ENCODE results near the gene FBXO42. TPM values are rescaled to one million over a fixed set of nuclear protein-coding genes. Genes with fewer than 3 reads are reported as not detected.

FBXO42 gene
- total and polyA plus RNA-seq, 2 of the 8 experiments (the other 6 are each of a cell fraction or from before 2014, with no cell fraction given), result 15.1 to 17.0 TPM

DNA sequence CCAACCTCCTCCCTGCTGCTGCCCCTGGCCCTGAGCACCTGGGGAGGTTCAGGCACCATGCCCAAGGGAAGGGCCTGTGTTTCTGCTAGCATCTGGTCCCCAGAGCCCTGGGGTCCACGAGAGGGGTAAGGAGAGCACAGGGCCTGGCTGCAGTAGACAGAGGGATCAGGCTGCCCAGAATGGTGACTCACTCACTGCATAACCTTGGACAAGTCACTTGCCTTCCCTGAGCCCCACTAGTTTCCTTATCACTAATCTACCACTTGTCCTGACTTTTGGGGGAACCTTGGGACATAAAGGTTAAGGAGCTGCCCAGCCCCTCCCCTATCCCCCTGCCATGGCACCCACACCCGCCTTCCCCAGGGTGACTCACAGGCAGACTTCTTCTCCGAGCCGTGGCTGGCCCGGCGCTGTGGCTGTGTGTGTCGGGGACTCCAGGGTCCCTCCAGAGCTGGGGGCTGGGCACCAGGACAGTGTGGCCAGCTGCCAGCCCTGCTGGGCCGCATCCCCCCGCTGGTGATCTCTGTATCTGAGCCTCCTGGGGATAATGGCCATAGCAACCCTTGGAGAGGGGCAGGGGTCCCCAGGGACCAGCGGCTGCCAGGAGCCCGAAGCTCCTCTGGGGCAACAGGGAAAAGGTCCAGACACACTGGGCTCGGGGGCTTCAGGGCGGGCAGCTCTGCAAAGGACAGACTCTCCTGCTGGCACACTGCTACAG is 143.9 kb downstream of the FBXO42 start:
- Histone ChIP-seq H2AK5ac (ENCODE audit: low read depth, low read length) (no peak overlapping the region), H3K27me3 (replicated peaks in 1 of 4; ENCODE audit: control insufficient read depth in 3 of 4, extremely low read depth in 1 of 4, insufficient read depth in 3 of 4, low read length in 3 of 4) (no peaks in the 10 kb centered on the region), H4K5ac (ENCODE audit: insufficient read length, low read depth, low read length) (no peak overlapping the region), H3K79me1 (ENCODE audit: low read depth, low read length) (peaks cover 11% of the 10 kb centered on the region), H3K9me3 (ENCODE audit: insufficient read depth in 2 of 2, low read depth in 1 of 2, low read length in 1 of 2) (no peaks in the 10 kb centered on the region), H3K4me2 (ENCODE audit: insufficient read depth in 1 of 2, low read depth in 2 of 2, low read length in 2 of 2) (peak overlapping the region in 1 of 2 experiments; percentile 91; a peak in 2 of 4 replicates), H3K14ac (ENCODE audit: insufficient read length) (no peak overlapping the region), H3K23me2 (ENCODE audit: low read depth, low read length) (peaks cover 17% of the 10 kb centered on the region), H3K36me3 (ENCODE audit: control insufficient read depth in 2 of 4, insufficient read depth in 4 of 4, low read length in 3 of 4) (peaks cover 5 to 11% (median 9%) of the 10 kb centered on the region in 4 experiments; a peak in 6 of 8 replicates), H3K4ac (replicated peaks; ENCODE audit: insufficient read length, low read depth, low read length) (no peak overlapping the region), H3K9ac (replicated peaks in 1 of 4; ENCODE audit: extremely low read depth in 1 of 4, low read depth in 3 of 4, low read length in 3 of 4) (no peak overlapping the region), H2BK15ac (ENCODE audit: low read length) (peak overlapping the region; percentile 81; the same call in 1 of the 2 replicates), H3K4me3 (ENCODE audit: extremely low read depth in 1 of 4, insufficient read depth in 2 of 4, low read depth in 3 of 4, low read length in 4 of 4) (no peak overlapping the region), H2BK12ac (ENCODE audit: low read depth, low read length) (peak overlapping the region; percentile 75; the same call in 1 of the 2 replicates), H2AFZ (ENCODE audit: low read length) (no peak overlapping the region), H2BK120ac (replicated peaks; ENCODE audit: low read depth, low read length) (no peak overlapping the region), H4K20me1 (replicated peaks in 1 of 2; ENCODE audit: control insufficient read depth in 1 of 2, insufficient read depth in 2 of 2, low read length in 2 of 2) (peaks cover 2 to 4% of the 10 kb centered on the region in 2 experiments), H2BK20ac (ENCODE audit: low read length) (no peak overlapping the region), H3K79me2 (ENCODE audit: control insufficient read depth in 1 of 2, insufficient read depth in 2 of 2, low read length in 2 of 2) (peaks cover 5 to 33% of the 10 kb centered on the region in 2 experiments; a peak in 3 of 4 replicates), H4K8ac (ENCODE audit: extremely low read depth, insufficient read depth, low read length) (peak overlapping the region; percentile 82; the same call in 1 of the 2 replicates), H3K56ac (replicated peaks; ENCODE audit: insufficient read length, low read depth, low read length) (no peak overlapping the region), H4K91ac (replicated peaks; ENCODE audit: insufficient read length, low read length) (no peak overlapping the region), H3K27ac (ENCODE audit: low read depth, low read length) (no peak overlapping the region), H3K4me1 (replicated peaks in 1 of 4; ENCODE audit: control insufficient read depth in 3 of 4, insufficient read depth in 4 of 4, low read length in 3 of 4) (peaks cover 9 to 46% (median 29%) of the 10 kb centered on the region in 4 experiments), H2BK5ac (ENCODE audit: low read depth, low read length) (peak overlapping the region; percentile 32; the same call in 1 of the 2 replicates), H3K18ac (ENCODE audit: extremely low read depth, low read length) (no peak overlapping the region), H3K23ac (ENCODE audit: insufficient read length) (no peak overlapping the region)
- CTCF ChIA-PET (ENCODE audit: partially characterized antibody), result interaction anchor here (0.9 to 2.1 kb wide), 4 partner anchors 8 to 126 kb away, joined by 3 to 7 read pairs (median 6); no protein-coding TSS in a partner anchor
- POLR2A ChIA-PET (ENCODE audit: partially characterized antibody), result interaction anchor here (0.8 to 1.8 kb wide), 6 partner anchors 9 to 232 kb away, joined by 3 to 5 read pairs (median 4); partner anchors contain the start of gene NECAP2
- WGBS, 2 experiments (ENCODE audit: extremely low coverage in 1 of 2, insufficient coverage in 1 of 2, insufficient read length in 1 of 2, insufficient replicate concordance in 2 of 2, low coverage in 1 of 2, low lambda C conversion rate in 2 of 2, missing lambda C conversion rate in 1 of 2), result 92% methylated on average over 10 of the region's 13 CpGs; no CpG with 5 or more reads in 1 of the 2 experiments
- FAIRE-seq (no peak), DNase-seq (ENCODE audit: low read depth in 1 of 2, low spot score in 2 of 2) (no peak)
- TF ChIP-seq HDAC2 (IDR thresholded peaks at IDR 0.05; ENCODE audit: borderline replicate concordance in 1 of 2, low read depth in 2 of 2, low read length in 2 of 2), result no peak
- no peak for TF ChIP-seq GABPA (IDR thresholded peaks at IDR 0.05; ENCODE audit: borderline replicate concordance, insufficient read depth, low read length)
- TF ChIP-seq SAP30 (IDR thresholded peaks at IDR 0.05; ENCODE audit: insufficient read depth, insufficient replicate concordance, low read length), result no peak
- no peak for TF ChIP-seq CTBP2 (IDR thresholded peaks at IDR 0.05; ENCODE audit: borderline replicate concordance, insufficient read depth, insufficient read length, low read length)
- no peak for TF ChIP-seq EP300 (IDR thresholded peaks at IDR 0.05; ENCODE audit: borderline replicate concordance in 1 of 2, low read depth in 2 of 2, low read length in 2 of 2)
- no peak for TF ChIP-seq EZH2 (IDR thresholded peaks at IDR 0.05; ENCODE audit: low read depth, low read length, severe bottlenecking)
- no peak for TF ChIP-seq NRF1 (IDR thresholded peaks at IDR 0.05; ENCODE audit: low read depth, low read length)
- no peak for TF ChIP-seq ASH2L (IDR thresholded peaks at IDR 0.05; ENCODE audit: low read length)
- TF ChIP-seq CBX8 (IDR thresholded peaks at IDR 0.05; ENCODE audit: borderline replicate concordance, low read depth, low read length), result no peak
- no peak for TF ChIP-seq CHD2 (IDR thresholded peaks at IDR 0.05; ENCODE audit: low read length)
